Measurements from ENCODE around the gene GPC3. TPM values are rescaled to one million over a fixed set of nuclear protein-coding genes. Genes with fewer than 3 reads are reported as not detected.

The GPC3 gene
- total RNA-seq, 2 donors from 2014 or later = 2.7 to 5.2 TPM

DNA sequence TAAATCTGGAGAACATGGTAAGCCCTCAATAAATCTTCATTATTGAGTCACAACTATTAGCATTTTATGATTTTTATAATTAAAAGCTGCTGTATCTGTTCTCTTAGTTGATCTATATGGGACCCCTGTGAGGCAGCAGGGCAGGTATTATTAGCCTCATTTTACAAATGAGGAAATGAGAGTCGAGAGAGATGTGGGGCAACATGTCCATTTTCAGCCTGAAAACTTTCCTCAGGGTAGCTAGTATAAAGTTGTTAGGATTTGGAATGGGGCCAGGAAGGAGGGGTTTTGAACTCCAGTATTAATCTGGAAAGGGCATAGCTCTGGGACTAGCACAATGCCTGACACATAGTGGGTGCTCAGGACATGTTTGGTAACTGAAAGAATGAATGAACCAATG lies 378.4 kb downstream of the GPC3 start:
- WGBS = 88% methylated on average over 1 of the region's 1 CpG
- no peak for TF ChIP-seq POLR2A (IDR thresholded peaks at IDR 0.05)
- no peak for TF ChIP-seq POLR2AphosphoS5 (IDR thresholded peaks at IDR 0.05)
- TF ChIP-seq, protein P1, sequence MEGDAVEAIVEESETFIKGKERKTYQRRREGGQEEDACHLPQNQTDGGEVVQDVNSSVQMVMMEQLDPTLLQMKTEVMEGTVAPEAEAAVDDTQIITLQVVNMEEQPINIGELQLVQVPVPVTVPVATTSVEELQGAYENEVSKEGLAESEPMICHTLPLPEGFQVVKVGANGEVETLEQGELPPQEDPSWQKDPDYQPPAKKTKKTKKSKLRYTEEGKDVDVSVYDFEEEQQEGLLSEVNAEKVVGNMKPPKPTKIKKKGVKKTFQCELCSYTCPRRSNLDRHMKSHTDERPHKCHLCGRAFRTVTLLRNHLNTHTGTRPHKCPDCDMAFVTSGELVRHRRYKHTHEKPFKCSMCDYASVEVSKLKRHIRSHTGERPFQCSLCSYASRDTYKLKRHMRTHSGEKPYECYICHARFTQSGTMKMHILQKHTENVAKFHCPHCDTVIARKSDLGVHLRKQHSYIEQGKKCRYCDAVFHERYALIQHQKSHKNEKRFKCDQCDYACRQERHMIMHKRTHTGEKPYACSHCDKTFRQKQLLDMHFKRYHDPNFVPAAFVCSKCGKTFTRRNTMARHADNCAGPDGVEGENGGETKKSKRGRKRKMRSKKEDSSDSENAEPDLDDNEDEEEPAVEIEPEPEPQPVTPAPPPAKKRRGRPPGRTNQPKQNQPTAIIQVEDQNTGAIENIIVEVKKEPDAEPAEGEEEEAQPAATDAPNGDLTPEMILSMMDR (IDR thresholded peaks at IDR 0.05) = no peak
- DNase-seq (ENCODE audit: low spot score) = no peak
- no peak overlapping the region for H3K27ac ChIP-seq
- H3K9me3 ChIP-seq = no peaks in the 10 kb centered on the region
- intact Hi-C loops (cut with DNase I) = no loop called here
- no peaks in the 10 kb centered on the region for H3K36me3 ChIP-seq
- H3K27me3 ChIP-seq (replicated peaks; ENCODE audit: insufficient read depth) = no peaks in the 10 kb centered on the region
- no peak overlapping the region for H3K4me3 ChIP-seq
- H3K4me1 ChIP-seq (replicated peaks) = no peaks in the 10 kb centered on the region

DNA sequence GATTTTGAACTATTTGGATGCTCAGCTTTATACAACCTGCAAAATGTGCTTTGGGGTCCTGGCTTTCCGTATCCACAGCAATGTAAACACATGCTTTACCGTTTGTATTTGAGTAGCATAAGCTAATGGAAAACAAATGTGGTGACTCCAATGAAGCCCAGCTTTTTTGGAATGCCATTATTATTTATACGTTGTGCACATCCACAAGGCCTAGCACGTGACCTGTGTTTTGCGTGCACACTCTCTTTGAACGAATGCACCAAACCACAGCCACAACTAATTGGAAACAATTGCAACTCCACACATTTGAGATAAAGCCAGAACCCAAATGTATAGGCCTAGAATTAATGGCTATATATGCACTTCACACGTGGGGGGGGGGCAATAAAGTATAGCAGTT lies 380.6 kb downstream of the GPC3 start:
- Histone ChIP-seq H3K27me3 (replicated peaks; ENCODE audit: insufficient read depth) (no peaks in the 10 kb centered on the region), H3K9me3 (no peaks in the 10 kb centered on the region), H3K27ac (no peak overlapping the region), H3K36me3 (no peaks in the 10 kb centered on the region), H3K4me1 (replicated peaks) (no peaks in the 10 kb centered on the region), H3K4me3 (no peak overlapping the region)
- intact Hi-C loops (cut with DNase I) = no loop called here
- WGBS = 73% methylated on average over 7 of the region's 7 CpGs
- TF ChIP-seq POLR2A (IDR thresholded peaks at IDR 0.05) (no peak), POLR2AphosphoS5 (IDR thresholded peaks at IDR 0.05) (no peak)
- TF ChIP-seq, protein P1 (IDR thresholded peaks at IDR 0.05) = no peak
- no peak for DNase-seq (ENCODE audit: low spot score)

DNA sequence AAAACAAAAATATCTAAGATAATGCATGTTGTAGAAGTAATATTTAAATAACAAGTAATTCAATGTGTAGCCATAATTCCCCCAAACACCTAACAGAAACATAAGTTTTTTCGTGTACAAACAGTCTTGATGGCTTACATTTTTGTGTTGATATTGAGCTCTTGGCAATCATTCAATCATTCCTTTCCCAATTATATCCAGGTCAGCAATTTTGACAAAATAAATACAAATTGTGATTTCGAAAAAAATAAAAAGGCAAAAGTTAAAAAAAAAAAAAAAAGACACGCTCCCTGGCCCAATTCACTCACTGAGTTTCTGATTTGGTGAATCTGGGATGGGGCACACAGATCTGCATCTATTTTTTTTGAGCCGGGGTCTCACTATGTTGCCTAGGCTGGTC lies 382.5 kb downstream of the GPC3 start:
- TF ChIP-seq POLR2AphosphoS5 (IDR thresholded peaks at IDR 0.05) (no peak), POLR2A (IDR thresholded peaks at IDR 0.05) (no peak)
- TF ChIP-seq, protein P1 (IDR thresholded peaks at IDR 0.05) = no peak
- WGBS = 98% methylated on average over 4 of the region's 4 CpGs
- DNase-seq (ENCODE audit: low spot score) = no peak

GRCh38 chrX:133601116-133601515 lies 384.3 kb downstream of the GPC3 start:
- Histone ChIP-seq H3K36me3 (no peaks in the 10 kb centered on the region), H3K4me1 (replicated peaks) (no peaks in the 10 kb centered on the region), H3K9me3 (no peaks in the 10 kb centered on the region), H3K4me3 (no peak overlapping the region), H3K27ac (no peak overlapping the region), H3K27me3 (replicated peaks; ENCODE audit: insufficient read depth) (no peaks in the 10 kb centered on the region)
- TF ChIP-seq POLR2A (IDR thresholded peaks at IDR 0.05) = no peak
- no peak for TF ChIP-seq POLR2AphosphoS5 (IDR thresholded peaks at IDR 0.05)
- TF ChIP-seq, protein P1 (IDR thresholded peaks at IDR 0.05) = no peak
- 79% methylated on average over 4 of the region's 4 CpGs for WGBS
- intact Hi-C loops (cut with DNase I) = no loop called here
- DNase-seq (ENCODE audit: low spot score) = no peak

More for the DNA sequence above, 382.5 kb downstream of the GPC3 start:
- Histone ChIP-seq H3K4me1 (replicated peaks) (no peaks in the 10 kb centered on the region), H3K27me3 (replicated peaks; ENCODE audit: insufficient read depth) (no peaks in the 10 kb centered on the region), H3K36me3 (no peaks in the 10 kb centered on the region), H3K27ac (no peak overlapping the region), H3K9me3 (no peaks in the 10 kb centered on the region), H3K4me3 (no peak overlapping the region)
- intact Hi-C loops (cut with DNase I) = no loop called here

DNA sequence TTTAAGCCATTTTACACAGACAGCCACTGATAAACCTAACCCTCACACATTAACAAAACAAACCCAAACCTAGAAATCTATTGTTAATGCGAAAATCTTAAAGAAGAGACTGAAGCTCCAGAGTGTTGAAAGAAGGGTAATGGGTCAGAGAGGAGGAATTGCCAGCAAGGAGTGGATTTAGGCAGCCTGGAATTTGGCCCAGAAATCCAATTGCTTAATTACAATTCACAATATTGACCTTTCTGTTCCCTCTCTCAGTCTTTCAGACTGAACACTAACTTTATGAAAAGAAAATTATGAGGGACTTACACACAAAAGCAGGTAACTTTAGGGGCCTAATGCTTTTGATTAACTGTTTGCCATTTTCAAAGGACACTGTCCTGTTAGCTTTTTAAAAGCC lies 384.9 kb downstream of the GPC3 start:
- no peak for DNase-seq (ENCODE audit: low spot score)
- no peaks in the 10 kb centered on the region for H3K9me3 ChIP-seq
- no peaks in the 10 kb centered on the region for H3K27me3 ChIP-seq (replicated peaks; ENCODE audit: insufficient read depth)
- H3K36me3 ChIP-seq = no peaks in the 10 kb centered on the region
- no peak overlapping the region for H3K27ac ChIP-seq
- H3K4me1 ChIP-seq (replicated peaks) = no peaks in the 10 kb centered on the region
- intact Hi-C loops (cut with DNase I) = no loop called here
- 81% methylated on average over 1 of the region's 1 CpG for WGBS
- TF ChIP-seq POLR2AphosphoS5 (IDR thresholded peaks at IDR 0.05) = no peak
- no peak for TF ChIP-seq POLR2A (IDR thresholded peaks at IDR 0.05)
- TF ChIP-seq, protein P1 (IDR thresholded peaks at IDR 0.05) = no peak
- no peak overlapping the region for H3K4me3 ChIP-seq
